GM23338 (cell line): Measurements from ENCODE around the gene CEBPZOS. TPM values are rescaled to one million over a fixed set of nuclear protein-coding genes. Genes with fewer than 3 reads are reported as not detected.

Experiments used
- ATAC-seq: fragments of 200-7000 bp; cut with Tn5 transposase; 3 replicates; pipeline ENCODE4 v1.9.1; 2020
- DNase-seq: peaks from one replicate; pipeline ENCODE4 v3.0.0-alpha.2; 2015; ENCODE audit warnings: low spot score
- H2AFZ ChIP-seq: fragments of 200-600 bp; sonication (generic); 2 replicates; pipeline ENCODE4 v1.8.0; 2016; ENCODE audit warnings: antibody characterized with exemption, mild to moderate bottlenecking, moderate library complexity
- H3F3A ChIP-seq: fragments of 200-600 bp; sonication (generic); replicated peaks from 2 replicates; pipeline ENCODE4 v1.8.0; 2017; ENCODE audit warnings: antibody characterized with exemption, mixed run types, low read depth
- H3K27ac ChIP-seq: fragments of 200-600 bp; sonication (generic); 2 replicates; pipeline ENCODE4 v1.6.1; 2016; ENCODE audit warnings: low read depth
- H3K27me3 ChIP-seq: fragments of 200-600 bp; sonication (generic); 2 replicates; pipeline ENCODE4 v1.8.0; 2016; ENCODE audit warnings: mild to moderate bottlenecking, mixed run types, moderate library complexity; ENCODE audit not compliant: insufficient read depth
- H3K36me3 ChIP-seq: fragments of 200-600 bp; sonication (generic); 2 replicates; pipeline ENCODE4 v1.8.0; 2016; ENCODE audit warnings: mild to moderate bottlenecking; ENCODE audit not compliant: insufficient read depth
- H3K4me1 ChIP-seq: fragments of 200-600 bp; sonication (generic); 2 replicates; pipeline ENCODE4 v1.8.0; 2016; ENCODE audit warnings: mild to moderate bottlenecking, moderate library complexity; ENCODE audit not compliant: insufficient read depth
- H3K4me2 ChIP-seq: fragments of 200-600 bp; sonication (generic); 2 replicates; pipeline ENCODE4 v1.7.1; 2017; ENCODE audit warnings: mixed run types
- H3K4me3 ChIP-seq: fragments of 200-600 bp; sonication (generic); 2 replicates; pipeline ENCODE4 v1.6.1; 2016; ENCODE audit warnings: mixed run types
- H3K79me2 ChIP-seq: fragments of 200-600 bp; sonication (generic); replicated peaks from 2 replicates; pipeline ENCODE4 v1.8.0; 2017; ENCODE audit warnings: mild to moderate bottlenecking; ENCODE audit not compliant: insufficient read depth
- H3K9me2 ChIP-seq: fragments of 200-600 bp; sonication (generic); 2 replicates; pipeline ENCODE4 v1.8.0; 2017; ENCODE audit not compliant: insufficient read depth
- H4K20me1 ChIP-seq: fragments of 200-600 bp; sonication (generic); replicated peaks from 2 replicates; pipeline ENCODE4 v1.8.0; 2017; ENCODE audit warnings: mild to moderate bottlenecking; ENCODE audit not compliant: insufficient read depth
- H3K27ac Mint-ChIP-seq: 2 replicates; pipeline ENCODE4 v1.8.0; 2020; ENCODE audit warnings: inconsistent platforms, mild to moderate bottlenecking, moderate library complexity, mixed read lengths
- H3K27me3 Mint-ChIP-seq: 3 replicates; pipeline ENCODE4 v1.8.0; 2022; ENCODE audit warnings: low read depth, mild to moderate bottlenecking, moderate library complexity, mixed read lengths, inconsistent platforms; ENCODE audit not compliant: insufficient read depth, poor library complexity
- H3K36me3 Mint-ChIP-seq: 3 replicates; pipeline ENCODE4 v1.8.0; 2021; ENCODE audit warnings: low read depth, mild to moderate bottlenecking, inconsistent platforms, moderate library complexity, mixed read lengths
- H3K4me1 Mint-ChIP-seq: 3 replicates; pipeline ENCODE4 v1.8.0; 2020; ENCODE audit warnings: mild to moderate bottlenecking, inconsistent platforms, mixed read lengths
- H3K4me3 Mint-ChIP-seq: 3 replicates; pipeline ENCODE4 v1.8.0; 2021; ENCODE audit warnings: moderate library complexity, mild to moderate bottlenecking, inconsistent platforms, mixed read lengths
- H3K9me3 Mint-ChIP-seq: 3 replicates; pipeline ENCODE4 v1.8.0; 2020; ENCODE audit warnings: moderate library complexity, mild to moderate bottlenecking, inconsistent platforms, mixed read lengths
- ETS1 ChIP-seq: IDR thresholded peaks from 2 replicates; pipeline ENCODE4 v1.6.1; 2016; ENCODE audit warnings: antibody characterized with exemption
- EZH2 ChIP-seq: fragments of 200-600 bp; sonication (generic); IDR thresholded peaks from one replicate; pipeline ENCODE4 v1.8.0; 2017; ENCODE audit warnings: antibody characterized with exemption, mild to moderate bottlenecking, low read depth; ENCODE audit not compliant: unreplicated experiment
- EZH2phosphoT487 ChIP-seq: fragments of 200-600 bp; sonication (generic); IDR thresholded peaks from one replicate; pipeline ENCODE4 v1.8.1; 2018; ENCODE audit warnings: antibody characterized with exemption; ENCODE audit not compliant: unreplicated experiment
- JUNB ChIP-seq: IDR thresholded peaks from one replicate; pipeline ENCODE4 v1.6.1; 2016; ENCODE audit warnings: antibody characterized with exemption; ENCODE audit not compliant: unreplicated experiment
- NANOG ChIP-seq: IDR thresholded peaks from 2 replicates; pipeline ENCODE4 v1.6.1; 2016; ENCODE audit warnings: antibody characterized with exemption, borderline replicate concordance
- POLR2AphosphoS5 ChIP-seq: IDR thresholded peaks from 2 replicates; pipeline ENCODE4 v1.6.1; 2016; ENCODE audit warnings: antibody characterized with exemption, low read depth
- STAT1 ChIP-seq: IDR thresholded peaks from one replicate; pipeline ENCODE4 v1.6.1; 2016; ENCODE audit warnings: antibody characterized with exemption; ENCODE audit not compliant: unreplicated experiment
- ZNF114 ChIP-seq: fragments of 250-450 bp; sonication (Bioruptor Pico); IDR thresholded peaks from 2 replicates; pipeline ENCODE4 v1.5.0; 2020; ENCODE audit warnings: mild to moderate bottlenecking, moderate library complexity
- ZNF331 ChIP-seq: fragments of 250-450 bp; sonication (Bioruptor Pico); IDR thresholded peaks from 2 replicates; pipeline ENCODE4 v1.5.0; 2020; ENCODE audit warnings: low read depth, mild to moderate bottlenecking, moderate library complexity
- ZNF462 ChIP-seq: fragments of 250-450 bp; sonication (Bioruptor Pico); IDR thresholded peaks from 2 replicates; pipeline ENCODE4 v1.5.0; 2020; ENCODE audit warnings: mild to moderate bottlenecking, moderate library complexity
- polyA plus RNA-seq: library from polyadenylated mRNA; unstranded; fragments of >200 nt; fragmentation: Nextera tagmentation; extraction: Ambion mirVana; gene quantifications from 2 replicates; pipeline ENCODE4 v1.2.1, GENCODE V29; 2016
- total RNA-seq: library from RNA; depleted of rRNA; stranded (reverse); fragments of >200 nt; shearing (Covaris generic); gene quantifications from 2 replicates; pipeline ENCODE4 v1.2.3, GENCODE V29; 2014
- TF ChIP-seq, protein P1 (sequence below), 2 experiments: fragments of 200-600 bp in 1 of 2; sonication (generic) in 1 of 2; conservative IDR thresholded peaks; 2 replicates each; pipeline versions ENCODE4 v1.5.1 to v1.6.1; 2016 to 2017; ENCODE audit warnings: antibody characterized with exemption in 2 of 2, low read depth in 2 of 2, mild to moderate bottlenecking in 2 of 2, moderate library complexity in 1 of 2

CEBPZOS gene
- total and polyA plus RNA-seq, 2 experiments from 2014 or later, result 83.6 to 191 TPM

DNA sequence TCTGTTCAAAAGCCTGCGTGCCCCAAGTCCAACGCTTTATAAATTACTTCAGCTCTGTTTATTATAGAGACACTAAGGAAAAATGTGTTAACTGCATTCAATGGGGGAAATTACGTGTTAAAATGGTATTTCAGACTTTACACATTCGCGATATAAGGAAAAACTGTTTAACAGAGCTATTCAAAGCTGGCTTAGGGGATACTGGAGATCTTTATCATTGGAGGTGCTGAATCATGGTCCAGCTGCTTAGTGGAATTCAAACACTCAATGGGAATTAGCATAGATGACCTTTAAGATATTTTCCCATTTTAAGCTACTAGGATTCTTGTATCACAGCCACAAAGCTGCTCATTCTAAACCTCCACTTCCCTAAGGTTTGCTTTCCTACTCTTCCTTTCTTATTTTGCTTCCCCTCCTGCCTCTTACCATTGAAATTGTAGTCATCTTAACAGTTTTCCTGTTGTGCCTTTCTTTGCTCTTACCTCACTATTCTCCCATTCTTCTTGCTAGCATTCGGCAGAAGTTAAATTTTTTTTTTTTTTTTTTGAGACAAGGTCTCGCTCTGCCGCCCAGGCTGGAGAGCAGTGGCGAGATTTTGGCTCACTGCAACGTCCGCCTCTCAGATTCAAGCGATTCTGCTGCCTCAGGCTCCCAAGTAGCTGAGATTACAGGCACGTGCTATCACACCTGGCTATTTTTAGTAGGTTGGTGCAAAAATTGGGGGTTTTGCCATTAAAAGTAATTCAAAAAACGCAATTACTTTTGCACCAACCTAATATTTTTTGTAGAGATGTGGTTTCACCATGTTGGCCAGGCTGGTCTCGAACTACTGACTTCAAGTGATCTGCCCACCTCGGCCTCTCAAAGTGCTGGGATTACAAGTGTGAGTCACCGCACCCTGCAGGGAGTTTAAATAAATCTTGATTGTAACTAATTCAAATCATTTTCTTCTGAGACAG lies 14.3 kb upstream of the CEBPZOS start:
- Mint-ChIP-seq H3K4me3 (no peak overlapping the region; the same call in 2 of the 3 replicates), H3K4me1 (peaks cover 25% of the 10 kb centered on the region), H3K9me3 (no peaks in the 10 kb centered on the region), H3K27ac (peak overlapping the region; percentile 84), H3K36me3 (no peaks in the 10 kb centered on the region), H3K27me3 (peaks cover 4% of the 10 kb centered on the region)
- Histone ChIP-seq H2AFZ (peak overlapping the region; percentile 3), H3K4me3 (no peak overlapping the region), H3K27me3 (no peaks in the 10 kb centered on the region), H4K20me1 (no peaks in the 10 kb centered on the region), H3K9me2 (no peaks in the 10 kb centered on the region), H3K36me3 (no peaks in the 10 kb centered on the region), H3K4me2 (no peak overlapping the region), H3F3A (peaks cover 5% of the 10 kb centered on the region; the same call in 1 of the 2 replicates), H3K79me2 (no peaks in the 10 kb centered on the region), H3K27ac (peak overlapping the region; percentile 68), H3K4me1 (peaks cover 16% of the 10 kb centered on the region)
- TF ChIP-seq POLR2AphosphoS5 (no peak), EZH2 (no peak), ZNF331 (CRISPR knock-in tag) (no peak), JUNB (no peak), NANOG (no peak), EZH2phosphoT487 (no peak)
- TF ChIP-seq, protein P1, sequence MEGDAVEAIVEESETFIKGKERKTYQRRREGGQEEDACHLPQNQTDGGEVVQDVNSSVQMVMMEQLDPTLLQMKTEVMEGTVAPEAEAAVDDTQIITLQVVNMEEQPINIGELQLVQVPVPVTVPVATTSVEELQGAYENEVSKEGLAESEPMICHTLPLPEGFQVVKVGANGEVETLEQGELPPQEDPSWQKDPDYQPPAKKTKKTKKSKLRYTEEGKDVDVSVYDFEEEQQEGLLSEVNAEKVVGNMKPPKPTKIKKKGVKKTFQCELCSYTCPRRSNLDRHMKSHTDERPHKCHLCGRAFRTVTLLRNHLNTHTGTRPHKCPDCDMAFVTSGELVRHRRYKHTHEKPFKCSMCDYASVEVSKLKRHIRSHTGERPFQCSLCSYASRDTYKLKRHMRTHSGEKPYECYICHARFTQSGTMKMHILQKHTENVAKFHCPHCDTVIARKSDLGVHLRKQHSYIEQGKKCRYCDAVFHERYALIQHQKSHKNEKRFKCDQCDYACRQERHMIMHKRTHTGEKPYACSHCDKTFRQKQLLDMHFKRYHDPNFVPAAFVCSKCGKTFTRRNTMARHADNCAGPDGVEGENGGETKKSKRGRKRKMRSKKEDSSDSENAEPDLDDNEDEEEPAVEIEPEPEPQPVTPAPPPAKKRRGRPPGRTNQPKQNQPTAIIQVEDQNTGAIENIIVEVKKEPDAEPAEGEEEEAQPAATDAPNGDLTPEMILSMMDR (conservative IDR thresholded peaks at IDR 0.05; ENCODE audit: low read depth in 2 of 2), result no peak
- DNase-seq (no peak), ATAC-seq (peak; percentile 64)

GRCh38 chr2:37188570-37188969 lies 7.7 kb upstream of the CEBPZOS start, which contains the start of gene SULT6B1:
Gene SULT6B1, minus strand, starts transcription at chr2:37188670. Its CDS starts 30 bp downstream, at chr2:37188640.
- H3K4me1 Mint-ChIP-seq, result peaks cover 43% of the 10 kb centered on the region
- no peaks in the 10 kb centered on the region for H3K9me2 ChIP-seq
- ATAC-seq, result no peak
- H3K27ac Mint-ChIP-seq, result 0 out of 2 replicates have a peak within 1 kb of the TSS, but pooled peaks have one; percentile 70
- H3K79me2 ChIP-seq, result no peaks in the 10 kb centered on the region
- H3K4me3 Mint-ChIP-seq, result no peak within 1 kb of the TSS
- H3K9me3 Mint-ChIP-seq, result no peaks in the 10 kb centered on the region
- peaks cover 6% of the 10 kb centered on the region for H3K27me3 Mint-ChIP-seq
- no peak for DNase-seq
- 0 out of 2 replicates have a peak, but pooled peaks cover 3% of the 10 kb centered on the region for H3F3A ChIP-seq
- peaks cover 39% of the 10 kb centered on the region for H3K4me1 ChIP-seq
- H3K36me3 Mint-ChIP-seq, result no peaks in the 10 kb centered on the region
- H3K27me3 ChIP-seq, result no peaks in the 10 kb centered on the region
- no peaks in the 10 kb centered on the region for H4K20me1 ChIP-seq
- H3K4me3 ChIP-seq, result no peak within 1 kb of the TSS
- H2AFZ ChIP-seq, result peak within 1 kb of the TSS; percentile 33; the same call in 1 of the 2 replicates
- H3K4me2 ChIP-seq, result no peak within 1 kb of the TSS
- H3K36me3 ChIP-seq, result no peaks in the 10 kb centered on the region
- 0 out of 2 replicates have a peak within 1 kb of the TSS, but pooled peaks have one; percentile 67 for H3K27ac ChIP-seq
- TF ChIP-seq EZH2phosphoT487 (no peak), STAT1 (no peak), ETS1 (no peak), POLR2AphosphoS5 (no peak), ZNF331 (CRISPR knock-in tag) (no peak), ZNF114 (CRISPR knock-in tag) (no peak), ZNF462 (CRISPR knock-in tag) (no peak), NANOG (no peak), EZH2 (no peak)
